AG09319 (cell line): ENCODE data around the gene ARHGAP32.
"Not testable (repeated sequence)": the region's sequence is repeated elsewhere in the genome, so short reads cannot be mapped to it uniquely, and the experiment has no call there.

Source experiments
- DNase-seq: peaks from one replicate; pipeline ENCODE4 v3.0.0-alpha.2; 2010; ENCODE audit warnings: low read depth; ENCODE audit errors: extremely low read depth
- CTCF ChIP-seq: IDR thresholded peaks from 2 replicates; pipeline ENCODE4 v1.5.1; 2011; ENCODE audit warnings: low read depth, mild to moderate bottlenecking, inconsistent platforms, low read length, moderate library complexity

The ARHGAP32 gene

GRCh38 chr11:128926437-128927107, 265.6 kb downstream of the ARHGAP32 start:
- TF ChIP-seq CTCF: no peak
- DNase-seq: no peak

- no peak for DNase-seq
- TF ChIP-seq CTCF: no peak
These were observed 266.1 kb downstream of the ARHGAP32 start for GRCh38 chr11:128926000-128926399.

DNA sequence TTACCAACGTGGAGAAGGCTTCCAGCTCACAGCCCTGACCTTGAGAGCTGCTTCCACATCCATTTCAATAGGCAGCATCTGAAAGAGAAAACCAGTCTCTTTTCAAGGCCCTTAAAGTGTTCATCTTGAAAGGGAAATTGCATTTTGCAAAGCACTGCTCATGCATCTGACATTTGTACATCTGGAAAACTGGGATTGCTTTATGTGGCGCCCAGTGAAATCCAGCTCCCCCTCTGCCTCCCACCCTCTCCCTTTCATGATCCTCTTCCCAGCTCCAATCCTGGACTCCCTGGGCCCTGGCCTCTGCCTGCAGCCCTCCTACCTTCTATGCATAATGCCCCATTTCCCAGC, 266.9 kb downstream of the ARHGAP32 start:
- no peak for TF ChIP-seq CTCF
- no peak for DNase-seq

- no peak for TF ChIP-seq CTCF
- DNase-seq: no peak
These were observed 267.4 kb downstream of the ARHGAP32 start for GRCh38 chr11:128924510-128925249.

DNA sequence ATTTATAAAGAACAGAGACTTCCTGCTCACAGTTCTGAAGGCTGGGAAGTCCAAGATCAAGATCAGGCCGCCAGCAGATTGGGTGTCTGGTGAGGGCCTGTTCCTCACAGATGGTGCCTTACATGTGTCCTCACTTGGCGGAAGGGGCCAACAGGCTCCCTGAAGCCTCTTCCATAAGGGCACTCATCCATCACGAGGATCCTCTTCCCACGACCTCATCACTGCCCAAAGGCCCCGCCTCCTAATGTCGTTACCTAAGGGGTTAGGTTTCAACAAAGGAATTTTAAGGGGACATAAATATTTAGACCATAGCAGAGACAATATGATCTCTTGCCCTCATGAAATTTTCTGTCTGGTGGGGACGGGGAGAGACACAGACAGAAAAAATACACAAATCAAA, 268.0 kb downstream of the ARHGAP32 start:
- no peak for DNase-seq
- TF ChIP-seq CTCF: no peak

- no peak for TF ChIP-seq CTCF
- no peak for DNase-seq
These were observed 270.3 kb downstream of the ARHGAP32 start for GRCh38 chr11:128921793-128922192.

DNA sequence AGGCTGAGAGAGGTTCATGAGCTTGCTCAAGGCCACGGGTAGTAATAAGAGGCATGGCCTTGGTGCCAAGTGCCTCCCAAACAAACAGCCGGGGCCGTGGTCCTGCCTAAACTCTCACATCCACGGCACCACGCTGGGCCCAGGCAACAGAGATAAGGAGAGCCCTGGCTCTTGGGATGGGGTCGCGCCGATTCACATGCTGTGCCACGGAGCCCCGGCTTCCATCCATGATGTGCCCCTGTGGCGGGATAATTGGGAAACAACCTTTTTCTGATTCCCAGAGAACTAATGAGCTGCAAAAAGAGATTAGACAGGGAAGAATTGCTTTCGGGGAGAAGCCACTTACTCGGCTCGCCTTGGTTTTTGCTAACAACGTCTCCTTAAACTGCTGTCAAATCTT, 271.5 kb downstream of the ARHGAP32 start:
- no peak for TF ChIP-seq CTCF

GRCh38 chr11:128919635-128920034, 272.5 kb downstream of the ARHGAP32 start:
- not testable (repeated sequence) for DNase-seq

More for the DNA sequence above, 271.5 kb downstream of the ARHGAP32 start:
- DNase-seq: no peak
